HUES48 (cell line): ENCODE data around the gene PRRT4.

ENCODE experiments used
- H3K27ac ChIP-seq: one replicate; pipeline ENCODE4 v1.7.0; 2013; ENCODE audit warnings: low read depth, low read length, inconsistent platforms
- H3K27me3 ChIP-seq: 2 replicates; pipeline ENCODE4 v1.6.1; 2013; ENCODE audit warnings: mild to moderate bottlenecking, low read length; ENCODE audit not compliant: control insufficient read depth, insufficient read depth
- H3K36me3 ChIP-seq: 2 replicates; pipeline ENCODE4 v1.6.1; 2013; ENCODE audit warnings: low read length; ENCODE audit not compliant: control insufficient read depth, insufficient read depth
- H3K4me1 ChIP-seq: 2 replicates; pipeline ENCODE4 v1.6.1; 2013; ENCODE audit warnings: mild to moderate bottlenecking, low read length; ENCODE audit not compliant: control insufficient read depth, insufficient read depth
- H3K4me3 ChIP-seq: 2 replicates; pipeline ENCODE4 v1.5.1; 2013; ENCODE audit warnings: mild to moderate bottlenecking, low read depth, low read length
- H3K9ac ChIP-seq: 2 replicates; pipeline ENCODE4 v1.6.1; 2013; ENCODE audit warnings: mild to moderate bottlenecking, low read depth, low read length, moderate library complexity
- H3K9me3 ChIP-seq: 2 replicates; pipeline ENCODE4 v1.6.1; 2013; ENCODE audit warnings: low read length; ENCODE audit not compliant: control insufficient read depth, insufficient read depth

The PRRT4 gene

DNA sequence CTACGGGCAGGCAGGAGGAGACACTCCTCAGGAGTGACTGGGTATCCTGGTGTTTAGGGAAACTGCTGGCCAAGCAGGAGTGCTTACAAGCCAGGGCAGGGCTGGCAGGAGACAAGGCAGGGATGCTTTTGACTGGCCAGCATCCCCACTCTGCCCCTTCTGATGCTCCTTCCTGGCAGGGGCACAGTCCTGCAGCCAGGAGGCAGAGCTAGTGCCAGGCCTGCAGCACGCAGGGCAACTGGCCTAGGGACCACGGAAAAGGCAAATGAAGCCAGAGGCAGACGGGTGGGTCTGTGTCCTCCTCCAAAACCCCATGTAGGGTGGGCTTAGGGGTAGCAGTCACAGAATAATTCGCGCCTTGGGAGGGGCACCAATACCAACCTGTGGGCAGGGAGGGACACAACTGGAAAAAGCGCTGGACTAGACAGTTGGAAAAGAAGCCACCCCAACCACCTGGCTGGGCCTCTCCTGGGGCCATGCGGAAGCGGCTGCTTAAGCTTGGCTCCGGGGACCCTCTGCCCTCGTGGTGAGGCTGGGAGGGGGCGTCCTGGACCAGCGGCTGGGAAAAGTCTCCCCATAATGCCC is 43.5 kb upstream of the PRRT4 start:
- Histone ChIP-seq H3K9ac (peak overlapping the region; percentile 49), H3K4me3 (peak overlapping the region; percentile 69), H3K36me3 (peaks cover 8% of the 10 kb centered on the region; the same call in 1 of the 2 replicates), H3K9me3 (no peaks in the 10 kb centered on the region), H3K27ac (no peak overlapping the region), H3K4me1 (peaks cover 42% of the 10 kb centered on the region), H3K27me3 (peaks cover 60% of the 10 kb centered on the region)

DNA sequence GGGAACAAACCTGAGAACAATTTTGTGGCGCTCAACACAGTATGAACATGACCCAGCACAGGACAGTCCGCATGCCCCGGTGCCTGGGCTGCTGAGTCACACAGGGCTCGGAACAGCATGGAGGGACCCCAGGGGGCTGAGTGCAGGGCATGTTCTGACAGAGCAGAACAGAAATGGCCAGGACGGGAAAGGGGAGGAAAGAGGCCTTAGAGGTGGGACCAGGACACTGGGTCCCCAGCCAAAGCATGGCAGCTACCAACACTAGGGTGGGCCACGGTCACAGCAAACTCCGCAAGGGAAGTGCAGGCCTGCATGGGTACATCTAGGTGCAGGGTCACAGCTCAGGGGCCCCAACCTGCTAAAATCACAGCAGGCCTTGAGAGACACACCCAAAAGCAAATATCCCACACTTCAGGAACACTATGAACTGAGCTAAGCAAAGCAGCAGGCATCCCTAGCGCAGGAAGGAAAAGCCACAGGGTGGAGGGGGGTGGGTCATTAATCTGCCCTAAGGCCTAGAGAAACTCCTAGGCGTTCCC is 42.7 kb upstream of the PRRT4 start:
- no peak overlapping the region for H3K9ac ChIP-seq
- H3K4me1 ChIP-seq = peaks cover 40% of the 10 kb centered on the region
- H3K36me3 ChIP-seq = peaks cover 8% of the 10 kb centered on the region; the same call in 1 of the 2 replicates
- H3K27ac ChIP-seq = no peak overlapping the region
- no peak overlapping the region for H3K4me3 ChIP-seq
- H3K27me3 ChIP-seq = peaks cover 54% of the 10 kb centered on the region
- no peaks in the 10 kb centered on the region for H3K9me3 ChIP-seq

DNA sequence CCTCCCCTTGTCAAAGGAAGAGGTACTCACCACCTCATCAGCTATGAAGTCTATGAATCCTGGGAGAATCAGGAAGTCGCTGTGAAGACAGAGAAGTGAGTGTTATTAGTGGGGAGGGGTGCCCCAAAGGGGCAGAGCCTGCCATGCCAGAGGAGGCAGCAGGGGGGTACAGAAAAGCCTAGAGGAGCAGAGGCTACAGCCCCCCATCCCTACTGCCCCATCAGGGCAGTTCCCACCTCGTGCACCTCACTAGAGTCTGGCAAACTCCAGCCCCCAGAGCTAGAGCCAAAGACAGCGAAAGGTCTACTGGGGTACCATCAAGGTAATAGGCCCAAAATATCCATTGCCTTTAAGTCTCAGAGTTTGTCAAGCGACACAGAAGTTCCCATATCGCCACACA is 42.2 kb upstream of the PRRT4 start:
- no peak overlapping the region for H3K27ac ChIP-seq
- H3K9ac ChIP-seq = no peak overlapping the region

DNA sequence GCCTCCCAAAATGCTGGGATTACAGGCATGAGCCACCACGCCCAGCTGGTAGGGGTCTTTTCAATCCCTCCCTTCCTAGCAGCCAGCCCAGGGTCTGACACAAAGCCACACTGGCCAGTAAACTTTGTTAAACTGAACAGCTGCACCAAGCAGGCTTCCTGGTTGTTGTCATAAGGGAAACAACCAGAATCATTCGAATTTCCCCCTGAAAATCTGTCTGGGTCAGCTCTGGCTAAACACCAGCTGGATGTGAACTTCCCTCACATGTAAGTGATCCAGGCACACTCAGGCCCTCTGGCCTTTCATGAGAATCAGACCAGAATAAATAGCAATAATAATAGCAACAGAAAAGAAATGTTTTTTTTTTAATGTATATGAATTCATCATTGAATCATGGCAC is 40.9 kb upstream of the PRRT4 start:
- H3K36me3 ChIP-seq = peaks cover 9% of the 10 kb centered on the region; the same call in 1 of the 2 replicates
- H3K4me3 ChIP-seq = no peak overlapping the region
- H3K27ac ChIP-seq = no peak overlapping the region
- H3K9ac ChIP-seq = no peak overlapping the region
- peaks cover 23% of the 10 kb centered on the region for H3K4me1 ChIP-seq
- H3K27me3 ChIP-seq = peaks cover 35% of the 10 kb centered on the region
- no peaks in the 10 kb centered on the region for H3K9me3 ChIP-seq

More for the DNA sequence above, 42.2 kb upstream of the PRRT4 start:
- Histone ChIP-seq H3K27me3 (peaks cover 49% of the 10 kb centered on the region), H3K4me3 (no peak overlapping the region), H3K9me3 (no peaks in the 10 kb centered on the region), H3K4me1 (peaks cover 34% of the 10 kb centered on the region), H3K36me3 (peaks cover 8% of the 10 kb centered on the region; the same call in 1 of the 2 replicates)

DNA sequence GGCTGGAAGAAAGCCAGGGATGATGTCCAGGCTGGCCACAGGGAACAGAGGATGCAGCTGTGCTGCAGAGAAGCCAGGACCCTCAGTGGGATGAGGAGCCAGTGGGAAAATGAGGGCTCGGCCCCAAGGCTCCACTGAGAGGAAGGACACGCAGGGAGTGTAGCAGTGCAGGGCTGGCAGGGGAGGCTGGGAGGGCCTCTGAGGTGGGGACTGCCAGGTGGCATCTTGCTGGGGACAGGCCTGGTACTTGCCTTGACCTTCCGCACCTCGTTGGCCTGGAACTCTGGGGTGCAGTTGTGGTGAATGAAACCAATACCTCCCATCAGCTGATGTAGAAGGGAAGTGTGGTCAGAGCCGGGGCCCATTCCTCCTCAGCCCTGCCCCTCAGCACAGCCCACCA is 39.1 kb upstream of the PRRT4 start:
- no peak overlapping the region for H3K4me3 ChIP-seq
- H3K9me3 ChIP-seq = no peaks in the 10 kb centered on the region
- H3K4me1 ChIP-seq = peaks cover 18% of the 10 kb centered on the region
- H3K27ac ChIP-seq = no peak overlapping the region
- peaks cover 22% of the 10 kb centered on the region for H3K27me3 ChIP-seq
- no peak overlapping the region for H3K9ac ChIP-seq
- peaks cover 17% of the 10 kb centered on the region; the same call in 1 of the 2 replicates for H3K36me3 ChIP-seq

DNA sequence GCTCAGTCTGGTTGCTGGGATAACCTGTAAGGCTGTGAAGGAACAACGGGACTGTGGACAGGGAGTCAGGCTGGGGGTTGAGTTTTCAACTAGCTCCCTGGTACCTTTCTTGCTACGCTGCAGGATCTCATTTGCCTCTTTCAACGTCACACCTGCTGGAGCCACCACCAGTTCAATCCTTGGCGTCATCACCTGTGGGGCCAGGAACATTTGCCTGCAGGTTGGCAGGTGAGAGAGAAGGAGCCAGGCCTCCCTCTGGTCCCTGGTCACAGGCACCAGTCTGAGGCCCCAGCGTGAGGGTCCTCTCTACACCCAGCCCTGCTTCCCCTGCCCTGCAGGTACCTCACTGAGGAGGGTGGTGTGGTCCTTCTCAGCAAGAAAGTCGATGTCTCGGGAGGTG is 38.5 kb upstream of the PRRT4 start:
- H3K9ac ChIP-seq = no peak overlapping the region
- peaks cover 13% of the 10 kb centered on the region for H3K4me1 ChIP-seq
- H3K27me3 ChIP-seq = peaks cover 16% of the 10 kb centered on the region
- H3K4me3 ChIP-seq = no peak overlapping the region
- H3K36me3 ChIP-seq = peaks cover 17% of the 10 kb centered on the region; the same call in 1 of the 2 replicates
- no peak overlapping the region for H3K27ac ChIP-seq
- no peaks in the 10 kb centered on the region for H3K9me3 ChIP-seq

DNA sequence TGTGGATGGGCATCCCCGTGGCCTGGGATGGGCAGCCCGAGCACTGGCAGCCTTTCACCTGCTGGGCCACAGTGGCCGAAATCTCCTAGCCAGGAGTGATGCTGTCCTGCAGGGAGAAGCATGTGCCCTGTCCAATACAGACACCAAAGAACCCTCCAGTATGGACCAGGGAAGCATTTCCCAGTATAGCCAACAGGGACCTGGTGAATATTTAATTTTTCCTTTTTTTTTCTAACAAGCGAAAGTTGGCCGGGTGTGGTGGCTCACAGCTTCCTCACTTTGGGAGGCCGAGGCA is 37.3 kb upstream of the PRRT4 start:
- no peak overlapping the region for H3K9ac ChIP-seq
- H3K4me1 ChIP-seq = peaks cover 1% of the 10 kb centered on the region; the same call in 1 of the 2 replicates
- peaks cover 17% of the 10 kb centered on the region; the same call in 1 of the 2 replicates for H3K36me3 ChIP-seq
- H3K9me3 ChIP-seq = no peaks in the 10 kb centered on the region
- no peak overlapping the region for H3K27ac ChIP-seq
- H3K27me3 ChIP-seq = peaks cover 4% of the 10 kb centered on the region
- no peak overlapping the region for H3K4me3 ChIP-seq

DNA sequence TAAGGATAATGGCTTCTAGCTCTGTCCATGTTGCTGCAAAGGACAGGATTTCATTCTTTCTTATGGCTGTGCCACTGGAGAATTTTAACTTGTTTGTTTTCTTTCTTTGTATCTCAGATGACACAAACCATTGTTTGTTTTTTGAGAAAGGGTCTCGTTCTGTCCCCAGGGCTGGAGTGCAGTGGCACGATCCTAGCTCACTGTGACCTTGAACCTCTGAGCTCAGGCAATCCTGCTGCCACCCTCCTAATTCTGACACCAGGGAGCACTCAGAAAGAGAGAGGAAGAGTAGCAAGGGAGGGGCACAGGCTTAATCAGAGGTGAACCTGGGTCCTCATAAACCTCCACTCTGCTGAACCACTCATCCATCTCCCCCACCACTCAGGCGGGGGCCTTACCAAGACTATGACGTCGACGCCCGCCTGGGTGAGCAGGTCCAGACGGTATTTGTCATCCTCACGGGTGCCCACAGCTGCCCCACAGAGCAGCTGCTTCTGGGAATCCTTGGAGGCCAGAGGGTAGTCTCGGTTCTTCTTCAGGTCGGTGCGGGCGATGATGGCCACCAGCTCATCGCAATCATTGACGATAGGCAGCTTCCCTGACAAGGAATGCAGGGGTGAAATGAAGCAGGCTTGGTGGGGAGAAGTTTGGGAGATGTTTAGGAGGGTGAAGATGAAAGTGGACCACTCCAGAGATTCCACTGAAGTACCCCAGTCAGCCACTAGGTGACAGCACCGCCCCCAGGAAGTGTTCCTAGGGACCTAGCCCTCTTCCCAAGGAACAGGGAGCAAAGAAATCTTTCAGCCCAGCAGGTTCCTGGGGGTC is 36.7 kb upstream of the PRRT4 start:
- Histone ChIP-seq H3K27ac (no peak overlapping the region), H3K4me1 (no peaks in the 10 kb centered on the region), H3K4me3 (no peak overlapping the region), H3K9me3 (no peaks in the 10 kb centered on the region), H3K9ac (no peak overlapping the region), H3K36me3 (peaks cover 17% of the 10 kb centered on the region; the same call in 1 of the 2 replicates), H3K27me3 (no peaks in the 10 kb centered on the region; the same call in 1 of the 2 replicates)

DNA sequence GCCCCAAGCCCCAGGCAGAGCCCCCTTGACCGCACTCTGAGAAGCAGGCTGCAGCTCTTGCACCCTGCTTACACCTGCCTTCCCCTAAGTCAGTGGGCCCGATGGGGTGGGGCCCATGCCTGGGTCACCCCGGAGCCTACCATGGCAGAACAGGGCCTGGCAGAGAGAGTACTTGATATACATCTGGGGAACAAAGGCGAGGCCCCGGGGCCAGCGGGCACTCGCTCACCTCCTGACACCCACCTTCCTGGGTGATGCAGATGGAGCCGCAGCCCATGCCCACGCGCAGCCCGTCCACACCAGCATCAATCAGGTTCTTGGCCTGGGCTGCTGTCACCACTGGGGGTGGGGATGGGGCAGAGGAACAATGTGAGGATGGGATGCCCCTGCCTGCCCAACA is 34.9 kb upstream of the PRRT4 start:
- H3K36me3 ChIP-seq = peaks cover 17% of the 10 kb centered on the region; the same call in 1 of the 2 replicates
- no peak overlapping the region for H3K4me3 ChIP-seq
- no peak overlapping the region for H3K9ac ChIP-seq
- H3K27me3 ChIP-seq = no peaks in the 10 kb centered on the region
- no peaks in the 10 kb centered on the region for H3K4me1 ChIP-seq
- H3K9me3 ChIP-seq = no peaks in the 10 kb centered on the region
- H3K27ac ChIP-seq = no peak overlapping the region

DNA sequence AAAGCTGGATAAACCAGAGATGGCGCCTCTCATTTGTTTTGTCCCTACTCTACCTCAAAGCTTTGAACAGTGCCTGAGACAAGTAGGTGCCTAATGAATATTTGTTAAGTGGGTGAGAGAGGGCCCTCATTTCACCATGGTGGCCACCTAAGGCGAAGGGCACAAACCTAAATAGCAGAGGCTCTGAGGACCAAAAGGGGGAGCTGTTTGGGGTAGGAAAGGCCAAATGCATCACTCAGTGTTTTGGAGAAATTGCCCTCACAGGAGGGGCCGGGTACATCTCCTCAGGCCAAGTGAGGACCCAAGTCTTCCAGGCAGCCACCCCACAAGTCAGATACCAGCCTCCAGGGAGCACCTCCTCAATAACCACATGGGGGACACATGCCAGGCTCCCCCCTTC is 34.3 kb upstream of the PRRT4 start:
- Histone ChIP-seq H3K36me3 (peaks cover 13% of the 10 kb centered on the region; the same call in 1 of the 2 replicates), H3K4me3 (no peak overlapping the region), H3K27ac (no peak overlapping the region), H3K9ac (no peak overlapping the region), H3K27me3 (no peaks in the 10 kb centered on the region), H3K4me1 (no peaks in the 10 kb centered on the region), H3K9me3 (no peaks in the 10 kb centered on the region)

DNA sequence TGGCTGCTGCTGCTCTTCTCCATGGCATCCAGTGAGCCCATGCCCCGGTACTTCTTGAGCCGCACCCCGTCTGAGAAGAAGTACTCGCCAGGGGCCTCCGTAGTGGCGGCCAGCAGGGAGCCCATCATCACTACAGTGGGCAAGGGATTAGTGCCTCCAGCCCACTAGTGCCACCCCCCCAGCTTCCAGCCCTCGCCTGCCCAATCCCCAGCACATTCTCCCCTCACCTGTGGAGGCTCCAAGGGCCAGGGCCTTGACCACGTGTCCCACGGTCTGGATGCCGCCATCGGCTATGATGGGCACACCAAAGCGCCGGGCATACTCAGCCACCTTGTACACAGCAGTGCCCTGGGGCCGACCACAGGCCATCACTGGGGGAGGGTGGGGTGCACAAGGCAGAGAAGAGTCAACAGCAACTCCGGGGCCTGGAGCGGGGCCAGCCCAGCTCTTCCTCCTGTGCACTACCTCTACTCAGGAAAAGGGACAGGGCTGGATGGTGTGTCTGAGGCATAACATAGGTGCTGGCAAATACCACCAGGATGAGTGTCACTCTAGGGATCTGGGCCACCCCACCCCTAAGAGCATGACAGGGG is 33.5 kb upstream of the PRRT4 start:
- H3K27ac ChIP-seq = no peak overlapping the region
- no peaks in the 10 kb centered on the region for H3K9me3 ChIP-seq
- no peak overlapping the region for H3K4me3 ChIP-seq
- H3K36me3 ChIP-seq = 0 out of 2 replicates have a peak, but pooled peaks cover 10% of the 10 kb centered on the region
- H3K9ac ChIP-seq = no peak overlapping the region
- no peaks in the 10 kb centered on the region for H3K27me3 ChIP-seq
- peaks cover 1% of the 10 kb centered on the region for H3K4me1 ChIP-seq
